Kidney capillary endothelial cell (primary cell): ENCODE data around the gene C3orf18.

Source experiments
- DNase-seq: peaks from one replicate; pipeline ENCODE4 v3.0.0-alpha.2; 2018; ENCODE audit warnings: low spot score

Gene C3orf18

GRCh38 chr3:50551054-50551659 lies 16.4 kb downstream of the C3orf18 start:
- DNase-seq, result no peak

- no peak for DNase-seq
These were observed 17.3 kb downstream of the C3orf18 start for GRCh38 chr3:50550079-50550736.

GRCh38 chr3:50549226-50549625 lies 18.3 kb downstream of the C3orf18 start:
- no peak for DNase-seq

GRCh38 chr3:50545781-50546180 lies 21.8 kb downstream of the C3orf18 start:
- DNase-seq, result no peak

GRCh38 chr3:50542177-50543034 lies 25.1 kb downstream of the C3orf18 start:
- peak; percentile 70 for DNase-seq

- no peak for DNase-seq
These were observed 27.9 kb downstream of the C3orf18 start for GRCh38 chr3:50539356-50540286.

- DNase-seq, result no peak
These were observed 30.0 kb downstream of the C3orf18 start for GRCh38 chr3:50537421-50538129.

- DNase-seq, result no peak
These were observed 30.9 kb downstream of the C3orf18 start for GRCh38 chr3:50536471-50537180.

GRCh38 chr3:50534681-50535330 lies 32.7 kb downstream of the C3orf18 start:
- DNase-seq, result no peak

GRCh38 chr3:50533807-50534461 lies 33.6 kb downstream of the C3orf18 start:
- DNase-seq, result no peak

- DNase-seq, result no peak
These were observed 34.2 kb downstream of the C3orf18 start for GRCh38 chr3:50533316-50533715.

GRCh38 chr3:50532062-50532705 lies 35.4 kb downstream of the C3orf18 start:
- DNase-seq, result no peak

GRCh38 chr3:50531201-50531600 lies 36.3 kb downstream of the C3orf18 start:
- no peak for DNase-seq

- DNase-seq, result no peak
These were observed 37.3 kb downstream of the C3orf18 start for GRCh38 chr3:50530001-50530970.

- peak; percentile 29 for DNase-seq
These were observed 41.6 kb downstream of the C3orf18 start for GRCh38 chr3:50525987-50526386.

GRCh38 chr3:50525191-50525910 lies 42.2 kb downstream of the C3orf18 start:
- DNase-seq, result no peak

GRCh38 chr3:50524746-50525145 lies 42.8 kb downstream of the C3orf18 start:
- no peak for DNase-seq
